ENCODE measurements around the gene CCR5. TPM values are rescaled to one million over a fixed set of nuclear protein-coding genes. Genes with fewer than 3 reads are reported as not detected.
A peak's percentile ranks its signal among the peaks of the same experiment; 100 is the strongest.

CCR5 gene
- total RNA-seq, 1 donor from 2014 or later, result not detected

DNA sequence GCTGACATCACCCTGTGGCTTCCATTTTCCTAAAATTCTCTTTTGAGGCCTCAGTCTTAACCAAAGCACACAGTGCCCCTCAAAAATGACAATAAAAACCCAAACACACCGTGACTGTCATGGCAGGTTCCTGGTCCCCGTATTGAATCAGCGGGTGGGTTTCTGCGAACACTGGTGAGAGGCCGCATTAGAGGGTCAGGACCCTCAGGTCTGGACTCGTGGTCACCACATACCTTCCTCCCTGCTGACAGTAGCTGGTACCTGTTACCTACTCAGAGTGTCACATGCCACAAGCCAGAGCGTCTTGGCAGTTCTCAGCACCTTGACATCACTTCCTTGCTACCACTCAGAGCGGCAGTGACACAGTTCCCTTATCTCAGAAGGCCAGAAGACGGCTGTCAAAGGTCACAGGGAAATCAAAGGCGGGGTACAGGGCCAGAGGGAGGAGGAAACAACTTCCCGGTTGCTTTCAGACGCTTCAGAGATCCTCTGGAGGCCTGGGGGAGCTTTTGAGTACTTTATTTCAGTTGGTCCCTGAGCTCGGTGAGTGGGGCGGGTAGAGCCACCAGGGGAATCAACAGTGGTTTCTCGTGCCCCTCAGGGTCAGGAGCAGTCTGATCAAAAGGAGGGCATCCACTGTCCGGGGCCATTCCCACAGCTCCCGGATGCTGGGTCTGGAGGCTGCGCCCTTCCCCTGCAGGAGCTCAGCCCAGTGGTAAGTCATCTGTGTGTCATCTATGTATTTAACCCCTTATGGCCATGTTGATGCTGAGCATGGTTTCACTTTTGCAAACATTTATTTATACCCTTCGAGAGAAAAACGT lies 36.3 kb downstream of the CCR5 start, which contains the start of the genes CCR5AS and CCRL2:
TSS of gene CCR5AS (minus strand) at position 279 of the 824 bp plus-strand sequence.
TSS of gene CCRL2 (plus strand) at position 472 of the 824 bp plus-strand sequence. CDS start 821 bp downstream, outside the sequence.
- DNase-seq (ENCODE audit: low read depth), result peak; percentile 71

DNA sequence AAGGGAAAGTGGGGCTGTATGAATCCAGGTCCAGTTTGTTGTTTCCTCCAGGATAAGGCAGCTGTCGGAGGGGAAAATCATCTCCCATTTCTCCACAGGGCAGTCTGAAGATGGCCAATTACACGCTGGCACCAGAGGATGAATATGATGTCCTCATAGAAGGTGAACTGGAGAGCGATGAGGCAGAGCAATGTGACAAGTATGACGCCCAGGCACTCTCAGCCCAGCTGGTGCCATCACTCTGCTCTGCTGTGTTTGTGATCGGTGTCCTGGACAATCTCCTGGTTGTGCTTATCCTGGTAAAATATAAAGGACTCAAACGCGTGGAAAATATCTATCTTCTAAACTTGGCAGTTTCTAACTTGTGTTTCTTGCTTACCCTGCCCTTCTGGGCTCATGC lies 37.2 kb downstream of the CCR5 start:
- peak; percentile 93 for DNase-seq (ENCODE audit: low read depth)

DNA sequence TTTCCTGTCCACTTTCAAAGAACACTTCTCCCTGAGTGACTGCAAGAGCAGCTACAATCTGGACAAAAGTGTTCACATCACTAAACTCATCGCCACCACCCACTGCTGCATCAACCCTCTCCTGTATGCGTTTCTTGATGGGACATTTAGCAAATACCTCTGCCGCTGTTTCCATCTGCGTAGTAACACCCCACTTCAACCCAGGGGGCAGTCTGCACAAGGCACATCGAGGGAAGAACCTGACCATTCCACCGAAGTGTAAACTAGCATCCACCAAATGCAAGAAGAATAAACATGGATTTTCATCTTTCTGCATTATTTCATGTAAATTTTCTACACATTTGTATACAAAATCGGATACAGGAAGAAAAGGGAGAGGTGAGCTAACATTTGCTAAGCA lies 38.1 kb downstream of the CCR5 start:
- DNase-seq (ENCODE audit: low read depth), result no peak

- no peak for DNase-seq (ENCODE audit: low read depth)
Measured at GRCh38 chr3:46409739-46410489, 39.2 kb downstream of the CCR5 start.

GRCh38 chr3:46410669-46411068 lies 39.9 kb downstream of the CCR5 start:
- DNase-seq (ENCODE audit: low read depth), result peak; percentile 43

GRCh38 chr3:46411271-46411670 lies 40.5 kb downstream of the CCR5 start:
- DNase-seq (ENCODE audit: low read depth), result no peak

- no peak for DNase-seq (ENCODE audit: low read depth)
Measured at GRCh38 chr3:46412786-46413298, 42.1 kb downstream of the CCR5 start.

- DNase-seq (ENCODE audit: low read depth), result no peak
Measured at GRCh38 chr3:46413951-46414350, 43.2 kb downstream of the CCR5 start.

DNA sequence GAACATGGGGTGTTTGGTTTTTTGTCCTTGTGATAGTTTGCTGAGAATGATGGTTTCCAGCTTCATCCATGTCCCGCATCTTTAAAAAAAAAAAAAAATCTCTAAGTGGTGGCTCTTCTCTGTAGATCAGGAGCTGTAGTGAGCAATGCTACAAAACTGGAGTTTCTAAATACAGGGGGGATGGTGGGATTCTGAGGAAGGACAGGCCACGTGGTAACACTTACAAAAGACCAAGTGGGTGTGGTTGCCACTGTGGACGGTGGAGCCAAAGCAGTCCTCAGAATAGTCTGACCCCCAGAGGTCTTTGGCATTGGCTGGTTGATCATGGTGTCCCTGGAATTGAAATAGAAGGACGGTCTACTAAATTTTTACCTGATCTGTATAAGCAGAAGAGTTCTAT lies 44.0 kb downstream of the CCR5 start:
- DNase-seq (ENCODE audit: low read depth), result no peak

DNA sequence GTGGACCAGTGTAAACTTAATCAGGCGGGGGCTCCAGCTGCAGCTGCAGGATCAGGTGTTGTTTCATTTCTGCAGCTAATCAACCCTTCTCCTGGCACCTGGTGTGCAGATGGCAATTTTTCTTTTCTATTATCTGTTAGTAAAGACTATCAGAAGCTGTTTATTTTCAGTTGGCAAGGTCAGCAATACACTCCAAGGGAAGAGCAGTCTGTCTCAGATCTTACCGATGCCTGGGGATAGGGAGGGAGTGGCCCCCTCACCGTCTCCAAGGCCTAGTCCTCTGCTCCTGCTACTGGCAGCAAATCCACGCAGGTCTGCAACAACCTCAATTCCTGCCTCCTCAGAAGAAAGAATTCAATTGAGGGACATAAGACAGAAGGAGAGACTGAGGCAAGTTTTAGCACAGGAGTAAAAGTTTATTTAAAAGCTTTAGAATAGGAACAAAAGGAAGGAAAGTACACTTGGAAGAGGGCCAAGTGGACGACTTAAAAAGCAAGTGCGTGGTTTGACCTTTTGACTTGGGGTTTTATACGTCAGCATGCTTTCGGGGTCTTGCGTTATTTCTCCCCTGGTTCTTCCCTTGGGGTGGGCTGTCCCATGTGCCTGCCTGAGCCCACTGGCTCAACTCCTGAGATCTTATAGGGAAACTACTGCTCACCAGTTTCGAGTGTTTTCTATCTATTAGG lies 45.5 kb downstream of the CCR5 start:
- DNase-seq (ENCODE audit: low read depth), result no peak

DNA sequence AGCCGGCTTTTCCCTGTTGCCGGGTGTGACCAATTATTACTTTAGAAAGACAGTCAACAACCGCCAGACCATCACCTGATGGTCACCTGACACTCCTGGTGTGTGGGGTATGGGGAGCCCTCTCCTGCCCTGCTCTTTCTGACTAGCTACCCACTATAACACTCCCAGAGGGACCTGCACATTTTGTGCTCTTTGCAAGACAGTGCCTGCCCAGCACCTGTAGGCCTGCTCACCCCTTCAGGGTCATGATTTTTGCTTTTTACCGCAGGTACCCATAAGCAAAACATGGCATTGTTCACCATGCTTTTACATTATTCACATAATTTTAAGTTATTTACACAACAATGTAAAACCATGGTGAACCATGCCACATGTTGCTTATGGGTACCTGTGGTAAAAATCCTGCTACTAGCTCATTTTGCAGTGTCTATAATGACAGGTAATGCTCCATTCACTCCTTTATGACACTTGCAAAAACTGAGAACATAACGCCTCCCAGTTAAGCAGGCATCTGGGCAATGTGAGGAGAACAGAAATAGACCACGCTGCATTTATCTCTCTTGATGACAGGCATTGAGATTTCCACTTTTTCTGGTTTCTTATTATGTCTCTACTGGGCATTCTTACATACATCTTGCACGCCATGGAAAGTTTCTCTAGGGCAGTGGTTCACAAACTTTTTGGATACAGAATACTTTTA lies 46.2 kb downstream of the CCR5 start:
- no peak for DNase-seq (ENCODE audit: low read depth)

- DNase-seq (ENCODE audit: low read depth), result no peak
Measured at GRCh38 chr3:46417841-46418611, 47.3 kb downstream of the CCR5 start.

GRCh38 chr3:46419816-46420215 lies 49.1 kb downstream of the CCR5 start:
- DNase-seq (ENCODE audit: low read depth), result peak; percentile 81

DNA sequence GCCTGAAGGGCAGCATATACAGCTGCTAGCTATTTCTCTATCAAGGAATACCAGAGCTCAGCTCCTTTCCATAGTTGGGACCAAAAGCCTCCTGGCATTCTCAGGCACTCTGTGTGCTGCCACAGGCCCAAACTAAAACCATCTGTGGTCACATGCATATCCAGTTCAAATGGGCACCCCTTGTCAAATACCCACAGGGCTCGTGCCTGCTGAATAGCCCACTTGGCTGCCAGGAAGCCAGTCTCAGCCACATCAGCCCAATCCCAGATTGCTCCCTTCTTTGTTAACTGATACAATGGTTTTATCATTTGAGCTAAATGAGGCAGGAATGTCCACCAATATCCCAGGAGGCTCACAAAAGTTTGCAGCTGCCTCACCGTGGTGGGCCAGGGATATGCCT lies 50.2 kb downstream of the CCR5 start:
- DNase-seq (ENCODE audit: low read depth), result peak; percentile 97

DNA sequence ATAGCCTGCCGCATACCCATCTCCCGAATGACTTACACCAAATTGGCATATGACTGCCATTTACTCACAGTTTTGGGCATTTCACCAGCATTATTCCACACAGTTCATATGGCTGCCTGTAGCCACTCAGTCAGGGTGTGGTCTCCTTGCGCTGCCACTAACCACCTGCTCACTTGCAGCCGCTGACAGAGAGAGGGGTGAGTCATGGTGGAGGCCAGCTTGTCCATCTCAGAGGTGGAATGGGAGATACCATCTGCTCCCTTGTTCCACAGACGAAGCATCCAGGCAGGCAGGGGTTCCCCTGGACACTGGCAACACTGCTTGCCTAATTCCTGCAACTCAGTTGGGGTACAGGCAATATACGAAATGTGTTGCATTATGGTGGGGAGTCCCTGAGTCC lies 51.9 kb downstream of the CCR5 start:
- DNase-seq (ENCODE audit: low read depth), result peak; percentile 96

- DNase-seq (ENCODE audit: low read depth), result peak; percentile 56
Measured at GRCh38 chr3:46423588-46423987, 52.8 kb downstream of the CCR5 start.

Data from myocyte (in vitro differentiated cells).